DND-41 (cell line): ENCODE data around the gene GLRA3.

ENCODE experiments used
- ATAC-seq: fragments of 200-7000 bp; cut with Tn5 transposase; 3 replicates; pipeline ENCODE4 v1.9.1; 2021; ENCODE audit warnings: low read depth; ENCODE audit not compliant: insufficient read depth
- DNase-seq: peaks from one replicate; pipeline ENCODE4 v3.0.0-alpha.2; 2020
- H2AFZ ChIP-seq: 2 replicates; pipeline ENCODE4 v1.6.0; 2012; ENCODE audit warnings: low read depth, low read length
- H3K27ac ChIP-seq: 2 replicates; pipeline ENCODE4 v1.5.1; 2012; ENCODE audit warnings: low read length, inconsistent platforms
- H3K27me3 ChIP-seq: fragments of 200-600 bp; sonication (generic); 2 replicates; pipeline ENCODE4 v1.6.0; 2012; ENCODE audit warnings: low read length, mild to moderate bottlenecking, inconsistent platforms; ENCODE audit not compliant: insufficient read depth, poor library complexity
- H3K36me3 ChIP-seq: 2 replicates; pipeline ENCODE4 v1.5.1; 2012; ENCODE audit warnings: low read length, inconsistent platforms; ENCODE audit not compliant: insufficient read depth
- H3K4me1 ChIP-seq: 2 replicates; pipeline ENCODE4 v1.5.1; 2012; ENCODE audit warnings: mild to moderate bottlenecking, low read length; ENCODE audit not compliant: insufficient read depth
- H3K4me2 ChIP-seq: 2 replicates; pipeline ENCODE4 v1.6.0; 2012; ENCODE audit warnings: mild to moderate bottlenecking, moderate library complexity, low read length, inconsistent platforms; ENCODE audit not compliant: insufficient read depth
- H3K4me3 ChIP-seq, 2 experiments: fragments of 200-600 bp in 1 of 2; shearing (Covaris generic) in 1 of 2; 2 replicates each; pipeline ENCODE4 v1.5.1; 2012 to 2016; ENCODE audit warnings: inconsistent platforms in 2 of 2, low read length in 2 of 2, mild to moderate bottlenecking in 2 of 2, low read depth in 1 of 2, moderate library complexity in 1 of 2
- H3K79me2 ChIP-seq: 2 replicates; pipeline ENCODE4 v1.6.0; 2012; ENCODE audit warnings: low read length, inconsistent platforms; ENCODE audit not compliant: insufficient read depth
- H3K9ac ChIP-seq: 2 replicates; pipeline ENCODE4 v1.6.0; 2012; ENCODE audit warnings: low read depth, mild to moderate bottlenecking, inconsistent platforms, low read length, moderate library complexity
- H3K9me3 ChIP-seq: 2 replicates; pipeline ENCODE4 v1.5.1; 2012; ENCODE audit warnings: low read length, moderate library complexity, mild to moderate bottlenecking, inconsistent platforms; ENCODE audit not compliant: insufficient read depth, severe bottlenecking
- H4K20me1 ChIP-seq: 2 replicates; pipeline ENCODE4 v1.6.0; 2012; ENCODE audit warnings: low read length; ENCODE audit not compliant: insufficient read depth
- CTCF ChIP-seq: IDR thresholded peaks from 2 replicates; pipeline ENCODE4 v1.5.1; 2012; ENCODE audit warnings: borderline replicate concordance, low read length, moderate library complexity, mild to moderate bottlenecking; ENCODE audit not compliant: poor library complexity, severe bottlenecking; ENCODE audit errors: extremely low read depth
- EZH2 ChIP-seq: IDR thresholded peaks from 3 replicates; pipeline ENCODE4 v1.6.1; 2012; ENCODE audit warnings: borderline replicate concordance, low read depth, mild to moderate bottlenecking, moderate library complexity, low read length, inconsistent platforms; ENCODE audit not compliant: severe bottlenecking

GLRA3 gene

GRCh38 chr4:174674305-174674840 is 154.7 kb downstream of the GLRA3 start:
- Histone ChIP-seq H3K9ac (no peak overlapping the region), H3K9me3 (no peaks in the 10 kb centered on the region), H3K27ac (no peak overlapping the region), H3K36me3 (no peaks in the 10 kb centered on the region), H3K4me1 (no peaks in the 10 kb centered on the region), H2AFZ (no peak overlapping the region), H4K20me1 (no peaks in the 10 kb centered on the region), H3K79me2 (no peaks in the 10 kb centered on the region), H3K27me3 (no peaks in the 10 kb centered on the region), H3K4me2 (no peak overlapping the region), H3K4me3 (no peak overlapping the region)
- TF ChIP-seq CTCF = no peak
- TF ChIP-seq EZH2 = no peak
- DNase-seq (no peak), ATAC-seq (no peak)

- Histone ChIP-seq H3K9me3 (no peaks in the 10 kb centered on the region), H4K20me1 (no peaks in the 10 kb centered on the region), H3K27ac (no peak overlapping the region), H2AFZ (no peak overlapping the region), H3K79me2 (no peaks in the 10 kb centered on the region), H3K4me1 (no peaks in the 10 kb centered on the region), H3K9ac (no peak overlapping the region), H3K36me3 (no peaks in the 10 kb centered on the region), H3K4me3 (no peak overlapping the region), H3K4me2 (no peak overlapping the region), H3K27me3 (no peaks in the 10 kb centered on the region)
- DNase-seq (no peak), ATAC-seq (no peak)
- TF ChIP-seq EZH2 = no peak
- TF ChIP-seq CTCF = no peak
Measured at GRCh38 chr4:174673865-174674264, 155.2 kb downstream of the GLRA3 start.

GRCh38 chr4:174672276-174672675 is 156.8 kb downstream of the GLRA3 start:
- no peaks in the 10 kb centered on the region for H3K79me2 ChIP-seq
- no peaks in the 10 kb centered on the region for H3K4me1 ChIP-seq
- H3K27ac ChIP-seq = no peak overlapping the region
- no peak for TF ChIP-seq CTCF
- no peak for TF ChIP-seq EZH2
- H3K9ac ChIP-seq = no peak overlapping the region
- H2AFZ ChIP-seq = no peak overlapping the region
- H3K4me2 ChIP-seq = no peak overlapping the region
- no peaks in the 10 kb centered on the region for H3K36me3 ChIP-seq
- H4K20me1 ChIP-seq = no peaks in the 10 kb centered on the region
- no peak overlapping the region for H3K4me3 ChIP-seq
- H3K27me3 ChIP-seq = no peaks in the 10 kb centered on the region
- H3K9me3 ChIP-seq = no peaks in the 10 kb centered on the region
- DNase-seq (no peak), ATAC-seq (no peak)

GRCh38 chr4:174669270-174669669 is 159.8 kb downstream of the GLRA3 start:
- Histone ChIP-seq H3K4me2 (no peak overlapping the region), H3K27me3 (no peaks in the 10 kb centered on the region), H3K79me2 (no peaks in the 10 kb centered on the region), H3K9ac (no peak overlapping the region), H2AFZ (no peak overlapping the region), H3K27ac (no peak overlapping the region), H3K4me3 (no peak overlapping the region), H4K20me1 (no peaks in the 10 kb centered on the region), H3K9me3 (no peaks in the 10 kb centered on the region), H3K4me1 (no peaks in the 10 kb centered on the region), H3K36me3 (no peaks in the 10 kb centered on the region)
- TF ChIP-seq EZH2 (no peak), CTCF (no peak)
- ATAC-seq (no peak), DNase-seq (no peak)
